Renal cortical epithelial cell (primary cell): ENCODE data around the gene KLHDC3. TPM values are rescaled to one million over a fixed set of nuclear protein-coding genes. Genes with fewer than 3 reads are reported as not detected.
"Not testable (repeated sequence)": the region's sequence is repeated elsewhere in the genome, so short reads cannot be mapped to it uniquely, and the experiment has no call there.

Source experiments
- DNase-seq: peaks from one replicate; pipeline ENCODE4 v3.0.0-alpha.2; 2011; ENCODE audit warnings: low read depth
- total RNA-seq: library from RNA; depleted of rRNA; stranded (reverse); fragments of >200 nt; gene quantifications from 2 replicates; pipeline ENCODE4 v1.2.3, GENCODE V29; 2014

Gene KLHDC3
- total RNA-seq, 1 donor from 2014 or later, result 60.7 TPM

GRCh38 chr6:43029120-43029519 lies 15.1 kb downstream of the KLHDC3 start:
- DNase-seq, result no peak

GRCh38 chr6:43032326-43032725 lies 18.3 kb downstream of the KLHDC3 start:
- no peak for DNase-seq

- no peak for DNase-seq
Observed at GRCh38 chr6:43033496-43034189, 19.6 kb downstream of the KLHDC3 start.

GRCh38 chr6:43034190-43034525 lies 20.1 kb downstream of the KLHDC3 start:
- no peak for DNase-seq

GRCh38 chr6:43035495-43036194 lies 21.6 kb downstream of the KLHDC3 start:
- no peak for DNase-seq

- no peak for DNase-seq
Observed at GRCh38 chr6:43036712-43037111, 22.7 kb downstream of the KLHDC3 start.

GRCh38 chr6:43037197-43037596 lies 23.1 kb downstream of the KLHDC3 start:
- DNase-seq, result no peak

GRCh38 chr6:43037706-43038105 lies 23.7 kb downstream of the KLHDC3 start:
- DNase-seq, result no peak

GRCh38 chr6:43038727-43039126 lies 24.7 kb downstream of the KLHDC3 start:
- no peak for DNase-seq

- DNase-seq, result no peak
Observed at GRCh38 chr6:43040542-43041257, 26.7 kb downstream of the KLHDC3 start.

- DNase-seq, result not testable (repeated sequence)
Observed at GRCh38 chr6:43041475-43041874, 27.4 kb downstream of the KLHDC3 start.

- DNase-seq, result no peak
Observed at GRCh38 chr6:43043310-43043709, 29.3 kb downstream of the KLHDC3 start.

- DNase-seq, result no peak
Observed at GRCh38 chr6:43045371-43045930, 31.4 kb downstream of the KLHDC3 start.

GRCh38 chr6:43047998-43048397 lies 33.9 kb downstream of the KLHDC3 start:
- DNase-seq, result no peak

GRCh38 chr6:43050981-43051380 lies 36.9 kb downstream of the KLHDC3 start:
- DNase-seq, result no peak

GRCh38 chr6:43052225-43052841 lies 38.3 kb downstream of the KLHDC3 start:
- DNase-seq, result no peak

GRCh38 chr6:43052842-43053544 lies 38.9 kb downstream of the KLHDC3 start:
- no peak for DNase-seq

GRCh38 chr6:43053545-43054205 lies 39.6 kb downstream of the KLHDC3 start, which contains the start of gene CUL7:
Gene CUL7 (minus strand): TSS chr6:43053851. CDS start chr6:43052788, 1,063 bp downstream.
- peak; percentile 87 for DNase-seq

- DNase-seq, result no peak
Observed at GRCh38 chr6:43054206-43054943, 40.3 kb downstream of the KLHDC3 start.

- DNase-seq, result no peak
Observed at GRCh38 chr6:43055966-43056365, 41.9 kb downstream of the KLHDC3 start.
